GM15510 (cell line): ENCODE data around the gene WASF2.

Experiments used
- POLR2A ChIP-seq: IDR thresholded peaks from 3 replicates; pipeline ENCODE4 v1.6.1; 2011; ENCODE audit warnings: borderline replicate concordance; ENCODE audit not compliant: insufficient read length; ENCODE audit errors: extremely low read depth

Gene WASF2

GRCh38 chr1:27427816-27428315, 62.1 kb downstream of the WASF2 start:
- no peak for TF ChIP-seq POLR2A

GRCh38 chr1:27427329-27427728, 62.6 kb downstream of the WASF2 start:
- TF ChIP-seq POLR2A, result no peak

- TF ChIP-seq POLR2A, result no peak
Observed at GRCh38 chr1:27423709-27424108, 66.3 kb downstream of the WASF2 start.

- TF ChIP-seq POLR2A, result no peak
Observed at GRCh38 chr1:27418326-27419185, 71.4 kb downstream of the WASF2 start.

GRCh38 chr1:27417713-27418112, 72.3 kb downstream of the WASF2 start:
- no peak for TF ChIP-seq POLR2A

GRCh38 chr1:27416387-27417111, 73.4 kb downstream of the WASF2 start:
- no peak for TF ChIP-seq POLR2A

- no peak for TF ChIP-seq POLR2A
Observed at GRCh38 chr1:27414091-27414490, 75.9 kb downstream of the WASF2 start.

- TF ChIP-seq POLR2A, result no peak
Observed at GRCh38 chr1:27413004-27413403, 77.0 kb downstream of the WASF2 start.

GRCh38 chr1:27412502-27412901, 77.5 kb downstream of the WASF2 start:
- no peak for TF ChIP-seq POLR2A

- no peak for TF ChIP-seq POLR2A
Observed at GRCh38 chr1:27410709-27411108, 79.3 kb downstream of the WASF2 start.

GRCh38 chr1:27409669-27410068, 80.3 kb downstream of the WASF2 start:
- TF ChIP-seq POLR2A, result no peak

- no peak for TF ChIP-seq POLR2A
Observed at GRCh38 chr1:27408151-27408550, 81.8 kb downstream of the WASF2 start.

GRCh38 chr1:27406362-27406680, 83.6 kb downstream of the WASF2 start:
- no peak for TF ChIP-seq POLR2A

GRCh38 chr1:27405074-27405473, 84.9 kb downstream of the WASF2 start:
- no peak for TF ChIP-seq POLR2A

- no peak for TF ChIP-seq POLR2A
Observed at GRCh38 chr1:27403931-27404330, 86.0 kb downstream of the WASF2 start.
